Left lung (tissue), 10 donors: ENCODE results near the gene TMEM143. TPM values are rescaled to one million over a fixed set of nuclear protein-coding genes. Genes with fewer than 3 reads are reported as not detected.
"Not testable (repeated sequence)": the region's sequence is repeated elsewhere in the genome, so short reads cannot be mapped to it uniquely, and the experiment has no call there.

Source experiments
- ATAC-seq: fragments of 200-7000 bp; cut with Tn5 transposase; one replicate; pipeline ENCODE4 v1.9.1; 2020; ENCODE audit warnings: moderate library complexity
- DNase-seq, 4 donors: peaks; one replicate each; pipeline ENCODE4 v3.0.0-alpha.2; 2013 to 2020
- H3K27ac ChIP-seq, 2 donors: fragments of 200-600 bp; sonication (generic) in 1 of 2; one replicate each; pipeline versions ENCODE4 v1.5.0 to v1.8.0; 2020 to 2021
- H3K27me3 ChIP-seq, 2 donors: fragments of 200-600 bp; sonication (generic) in 1 of 2; one replicate each; pipeline versions ENCODE4 v1.5.0 to v1.8.0; 2020 to 2021
- H3K36me3 ChIP-seq, 2 donors: fragments of 200-600 bp; sonication (generic) in 1 of 2; one replicate each; pipeline versions ENCODE4 v1.5.0 to v1.8.0; 2020 to 2021
- H3K4me1 ChIP-seq, 2 donors: fragments of 200-600 bp; one replicate each; pipeline ENCODE4 v1.8.0; 2021
- H3K4me3 ChIP-seq, 2 donors: fragments of 200-600 bp; sonication (generic) in 1 of 2; one replicate each; pipeline versions ENCODE4 v1.5.0 to v1.8.0; 2020 to 2021; ENCODE audit warnings: mild to moderate bottlenecking in 1 of 2
- H3K9me3 ChIP-seq, 2 donors: fragments of 200-600 bp; sonication (generic) in 1 of 2; one replicate each; pipeline versions ENCODE4 v1.5.0 to v1.8.0; 2020 to 2021
- intact Hi-C, 2 donors: fragments of 100-400 bp; cut with DNase I; formaldehyde crosslinking; loops; one replicate each; pipeline versions ENCODE4 v1.11.2 to v1.14.2; 2022
- polyA plus RNA-seq, 6 donors: library from polyadenylated mRNA; unstranded; fragments of 120-200 nt; gene quantifications; one replicate each; pipeline ENCODE4 v1.2.1, GENCODE V29; 2013; ENCODE audit not compliant: insufficient read length in 6 of 6
- total RNA-seq, 2 donors: library from RNA; stranded (reverse); fragmentation: NEBNext Ultra II Directional; extraction: Animal tissue kit (Norgen Biotek cat#: 25700); gene quantifications; one replicate each; pipeline ENCODE4 v1.2.1, GENCODE V29; 2021
- TF ChIP-seq, protein P1 (sequence below), 2 donors: fragments of 200-600 bp; sonication (generic) in 1 of 2; IDR thresholded peaks; one replicate each; pipeline versions ENCODE4 v1.5.0 to v1.8.0; 2021; ENCODE audit warnings: antibody characterized with exemption in 2 of 2
- donor health status: DM: no; HTN: yes; CAD: no.
- donor health status: DM: no; HTN: no; CAD: no.

The TMEM143 gene
- total and polyA plus RNA-seq, 8 donors, result 7.5 to 10.6 (median 9.3) TPM

DNA sequence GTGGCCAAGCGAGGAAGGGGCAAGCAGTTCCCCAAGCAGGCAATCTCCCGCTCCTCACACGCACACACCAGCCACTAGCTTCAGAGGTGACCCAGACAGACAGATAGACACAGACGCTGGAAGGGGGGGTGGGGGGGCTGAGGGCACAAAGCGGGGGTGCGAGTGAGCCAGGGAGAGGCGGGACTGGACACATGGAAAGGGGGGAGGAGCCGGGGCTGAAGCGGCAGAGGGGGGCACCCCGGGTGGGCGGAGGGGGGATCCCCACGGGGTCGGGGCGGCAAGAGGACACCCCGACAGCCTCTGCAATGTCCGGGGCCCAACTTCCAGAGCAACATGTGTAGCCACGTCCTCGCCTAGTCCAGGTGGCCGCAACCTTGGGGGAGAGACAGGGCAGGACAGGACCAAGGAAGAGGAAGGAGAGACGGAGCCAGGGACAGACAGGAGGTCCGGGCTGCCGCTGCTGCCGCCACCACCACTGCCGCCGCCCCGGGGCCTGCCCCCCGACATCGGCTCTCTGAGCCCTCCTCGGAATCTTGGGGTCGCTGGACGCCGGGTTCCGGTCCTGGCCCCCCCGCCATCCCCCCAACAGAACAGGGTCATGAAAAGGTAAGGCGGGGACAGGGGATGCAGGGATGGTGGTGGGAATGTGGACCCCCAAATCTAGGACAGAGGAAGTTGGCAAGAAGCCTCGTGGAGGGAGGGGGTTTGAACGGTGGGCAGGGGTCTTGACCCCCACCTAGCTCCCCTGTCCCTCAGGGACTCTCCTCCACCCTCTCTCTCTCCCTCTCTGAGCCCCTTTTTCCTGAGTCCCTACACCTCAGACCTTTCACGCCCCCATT, 30.8 kb upstream of the TMEM143 start:
- Histone ChIP-seq H3K4me3 (no peak overlapping the region), H3K27me3 (peaks cover 44 to 68% of the 10 kb centered on the region in 2 donors), H3K36me3 (peaks cover 0 to under 1% of the 10 kb centered on the region in 2 donors), H3K27ac (no peak overlapping the region), H3K4me1 (peaks cover 0 to 37% of the 10 kb centered on the region in 2 donors), H3K9me3 (no peaks in the 10 kb centered on the region)
- TF ChIP-seq, protein P1, sequence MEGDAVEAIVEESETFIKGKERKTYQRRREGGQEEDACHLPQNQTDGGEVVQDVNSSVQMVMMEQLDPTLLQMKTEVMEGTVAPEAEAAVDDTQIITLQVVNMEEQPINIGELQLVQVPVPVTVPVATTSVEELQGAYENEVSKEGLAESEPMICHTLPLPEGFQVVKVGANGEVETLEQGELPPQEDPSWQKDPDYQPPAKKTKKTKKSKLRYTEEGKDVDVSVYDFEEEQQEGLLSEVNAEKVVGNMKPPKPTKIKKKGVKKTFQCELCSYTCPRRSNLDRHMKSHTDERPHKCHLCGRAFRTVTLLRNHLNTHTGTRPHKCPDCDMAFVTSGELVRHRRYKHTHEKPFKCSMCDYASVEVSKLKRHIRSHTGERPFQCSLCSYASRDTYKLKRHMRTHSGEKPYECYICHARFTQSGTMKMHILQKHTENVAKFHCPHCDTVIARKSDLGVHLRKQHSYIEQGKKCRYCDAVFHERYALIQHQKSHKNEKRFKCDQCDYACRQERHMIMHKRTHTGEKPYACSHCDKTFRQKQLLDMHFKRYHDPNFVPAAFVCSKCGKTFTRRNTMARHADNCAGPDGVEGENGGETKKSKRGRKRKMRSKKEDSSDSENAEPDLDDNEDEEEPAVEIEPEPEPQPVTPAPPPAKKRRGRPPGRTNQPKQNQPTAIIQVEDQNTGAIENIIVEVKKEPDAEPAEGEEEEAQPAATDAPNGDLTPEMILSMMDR (IDR thresholded peaks at IDR 0.05), result no peak
- ATAC-seq (no peak), DNase-seq (no peak)
- intact Hi-C loops, result no loop called here

DNA sequence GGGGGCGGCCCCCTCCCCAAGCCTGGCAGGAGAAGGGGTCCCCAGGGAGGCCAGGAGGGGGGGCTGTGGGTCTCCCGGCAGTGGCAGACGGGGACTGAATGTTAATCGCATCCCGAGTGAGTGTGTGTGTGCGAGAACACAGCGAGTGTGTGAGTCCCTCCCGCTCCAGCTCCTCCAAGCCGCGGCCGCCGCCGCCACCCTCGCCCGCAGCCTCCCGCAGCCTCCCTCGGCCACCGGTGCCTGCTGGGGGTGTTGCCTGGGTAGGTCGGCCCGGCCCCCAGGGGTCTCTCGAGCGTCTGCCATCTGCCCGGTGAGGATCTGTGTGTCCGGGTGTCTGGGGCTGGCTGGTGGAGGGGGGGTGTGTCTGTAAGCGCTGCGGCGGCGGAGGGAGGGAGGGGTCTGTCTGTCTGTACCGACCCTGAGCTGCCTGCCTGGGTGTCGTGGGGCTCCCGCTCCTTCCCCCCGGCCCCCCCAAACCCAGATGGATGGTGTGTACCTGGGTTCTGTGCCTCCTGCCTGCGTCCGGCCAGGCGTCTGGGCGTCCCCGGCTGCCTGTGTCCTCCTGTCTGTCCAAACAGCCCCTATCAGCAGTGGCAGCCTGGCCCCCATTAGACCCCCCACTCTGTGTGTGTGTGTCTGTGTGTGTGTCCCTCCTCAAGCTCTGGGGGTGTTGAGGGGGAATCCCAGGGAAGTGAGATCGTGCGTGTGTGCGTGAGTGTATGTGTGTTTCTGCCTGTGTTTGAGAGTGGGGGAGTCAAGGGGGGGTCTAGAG, 30.0 kb upstream of the TMEM143 start, which contains the start of gene GRIN2D:
Gene GRIN2D, plus strand, starts transcription at position 110 of the 772 bp plus-strand sequence. CDS start 4,725 bp downstream, outside the sequence.
- no peaks in the 10 kb centered on the region for H3K9me3 ChIP-seq
- H3K4me1 ChIP-seq, result peaks cover 0 to 39% of the 10 kb centered on the region in 2 donors
- no peak within 1 kb of the TSS for H3K4me3 ChIP-seq
- TF ChIP-seq, protein P1 (IDR thresholded peaks at IDR 0.05), result no peak
- peaks cover 0 to 8% of the 10 kb centered on the region in 2 donors for H3K36me3 ChIP-seq
- intact Hi-C loops, result no loop called here
- peaks cover 44 to 65% of the 10 kb centered on the region in 2 donors for H3K27me3 ChIP-seq
- ATAC-seq, result no peak
- peak in 1 of 4 donors; percentile 76 for DNase-seq
- H3K27ac ChIP-seq, result no peak within 1 kb of the TSS

DNA sequence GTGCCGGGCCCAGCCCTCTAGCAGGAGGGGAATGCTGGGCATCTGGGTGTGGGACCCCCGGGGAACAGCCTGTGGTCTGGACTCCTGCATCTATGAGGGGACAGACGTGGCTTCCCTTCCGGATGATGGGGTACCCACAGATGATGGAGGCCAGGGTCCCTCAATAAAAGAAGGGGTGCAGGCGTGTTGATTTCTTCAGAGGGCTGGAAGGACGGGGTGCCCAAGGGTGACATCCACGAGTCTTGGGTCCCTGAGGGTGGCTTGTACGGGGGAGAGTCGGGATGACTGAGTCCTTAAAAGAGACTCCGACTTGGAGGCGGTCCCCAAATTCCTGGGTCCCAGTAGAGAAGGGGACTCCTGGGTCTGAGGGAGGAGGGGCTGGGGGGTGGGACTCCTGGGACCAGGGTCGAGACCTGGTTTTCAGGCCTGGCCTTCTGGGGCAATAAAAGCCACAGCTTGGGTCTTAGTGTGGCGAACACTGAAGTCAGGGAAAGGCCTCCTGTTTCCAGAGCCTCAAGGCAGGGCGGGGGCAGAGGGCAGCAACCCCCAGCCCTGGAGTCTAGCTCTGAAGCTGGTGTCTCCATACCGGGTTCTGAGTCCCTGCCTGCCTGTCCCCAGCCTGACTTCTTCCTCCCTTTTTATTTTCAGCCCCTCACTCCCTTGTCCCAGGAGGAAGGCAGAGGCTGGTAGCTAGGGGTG, 29.3 kb upstream of the TMEM143 start:
- ATAC-seq (no peak), DNase-seq (no peak)
- Histone ChIP-seq H3K4me3 (no peak overlapping the region), H3K27me3 (peaks cover 44 to 59% of the 10 kb centered on the region in 2 donors), H3K36me3 (peaks cover 0 to 16% of the 10 kb centered on the region in 2 donors), H3K9me3 (no peaks in the 10 kb centered on the region), H3K27ac (no peak overlapping the region), H3K4me1 (peaks cover 0 to 38% of the 10 kb centered on the region in 2 donors)
- intact Hi-C loops, result no loop called here
- TF ChIP-seq, protein P1 (IDR thresholded peaks at IDR 0.05), result no peak

DNA sequence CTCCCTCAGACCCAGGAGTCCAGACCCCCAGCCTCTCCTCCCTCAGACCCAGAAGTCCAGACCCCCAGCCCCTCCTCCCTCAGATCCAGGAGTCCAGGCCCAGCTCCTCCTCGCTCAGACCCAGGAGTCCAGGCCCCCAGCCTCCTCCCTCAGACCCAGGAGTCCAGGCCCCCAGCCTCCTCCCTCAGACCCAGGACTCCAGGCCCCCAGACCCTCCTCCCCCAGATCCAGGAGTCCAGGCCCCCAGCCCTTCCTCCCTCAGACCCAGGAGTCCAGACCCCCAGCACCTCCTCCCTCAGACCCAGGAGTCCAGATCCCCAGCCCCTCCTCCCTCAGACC, 28.2 kb upstream of the TMEM143 start:
- intact Hi-C loops, ATAC-seq: not testable (repeated sequence)

More for the DNA sequence above, 28.2 kb upstream of the TMEM143 start:
- H3K27me3 ChIP-seq, result peaks cover 38 to 48% of the 10 kb centered on the region in 2 donors
- H3K4me1 ChIP-seq, result peaks cover 0 to 28% of the 10 kb centered on the region in 2 donors
- peaks cover 0 to 26% of the 10 kb centered on the region in 2 donors for H3K36me3 ChIP-seq
- H3K9me3 ChIP-seq, H3K4me3 ChIP-seq, DNase-seq, H3K27ac ChIP-seq: not testable (repeated sequence)
